Measurements from ENCODE around the gene BSND. TPM values are rescaled to one million over a fixed set of nuclear protein-coding genes. Genes with fewer than 3 reads are reported as not detected.
A peak's percentile ranks its signal among the peaks of the same experiment; 100 is the strongest.

BSND gene
- total and polyA plus RNA-seq, 9 of the 15 experiments (the other 6 are each of a cell fraction or from before 2014, with no cell fraction given) = not detected

DNA sequence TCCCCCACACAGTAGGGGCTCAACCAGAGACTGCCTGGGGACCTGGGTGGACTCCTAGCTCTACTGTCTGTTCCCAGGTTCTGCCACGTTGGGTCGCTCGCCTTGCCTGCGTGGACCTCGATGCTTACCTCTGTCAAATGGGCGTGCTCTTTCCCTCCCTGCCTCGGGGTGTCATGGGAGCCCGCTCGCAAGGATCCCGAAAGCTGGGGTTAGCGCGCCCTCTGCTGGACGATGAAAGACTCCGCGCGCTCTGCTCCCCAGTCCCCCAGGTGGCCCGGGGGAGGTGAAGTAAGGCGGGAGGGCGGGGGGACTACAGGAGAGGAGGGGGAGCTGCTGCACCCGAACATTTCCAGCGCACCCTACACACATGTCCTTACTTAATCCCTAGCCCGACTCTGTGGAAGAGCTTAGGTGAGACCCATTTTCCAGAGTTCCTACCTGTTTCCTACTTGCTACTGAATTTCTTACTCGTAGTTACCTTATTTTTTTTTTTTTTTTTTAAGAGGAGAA is 2.3 kb upstream of the BSND start (continued):
- TF ChIP-seq FOXK2 (conservative IDR thresholded peaks at IDR 0.05 in 1 of 2, IDR thresholded peaks at IDR 0.05 in 1 of 2; ENCODE audit: low read depth in 2 of 2) (no peak), HEY1 (CRISPR knock-in tag; IDR thresholded peaks at IDR 0.05; ENCODE audit: borderline replicate concordance) (no peak), SREBF1 (IDR thresholded peaks at IDR 0.05; ENCODE audit: borderline replicate concordance, low read depth, low read length) (no peak), JUN (IDR thresholded peaks at IDR 0.05; ENCODE audit: borderline replicate concordance, low read depth, low read length) (no peak), JUN (CRISPR knock-in tag; IDR thresholded peaks at IDR 0.05; ENCODE audit: borderline replicate concordance) (no peak), NR1H2 (CRISPR knock-in tag; IDR thresholded peaks at IDR 0.05) (no peak), NR2C2 (CRISPR knock-in tag; IDR thresholded peaks at IDR 0.05) (0 out of 2 replicates have a peak, but pooled peaks have one; percentile 13), NR2C2 (tag; IDR thresholded peaks at IDR 0.05) (no peak), KLF10 (CRISPR knock-in tag; IDR thresholded peaks at IDR 0.05) (no peak), MEF2A (IDR thresholded peaks at IDR 0.05; ENCODE audit: control insufficient read depth, low read depth, low read length) (no peak), TFAM (CRISPR knock-in tag; conservative IDR thresholded peaks at IDR 0.05) (no peak), ZZZ3 (IDR thresholded peaks at IDR 0.05) (no peak), ESRRA (IDR thresholded peaks at IDR 0.05; ENCODE audit: borderline replicate concordance, low read depth) (peak; percentile 50; the same call in 1 of the 2 replicates), SMC3 (conservative IDR thresholded peaks at IDR 0.05; ENCODE audit: insufficient read depth, low read depth, low read length) (peak; percentile 89), TCF7L2 (IDR thresholded peaks at IDR 0.05; ENCODE audit: low read depth, low read length) (no peak), ZNF444 (CRISPR knock-in tag; IDR thresholded peaks at IDR 0.05) (no peak), ZC3H8 (IDR thresholded peaks at IDR 0.05) (no peak), ZNF408 (CRISPR knock-in tag; IDR thresholded peaks at IDR 0.05; ENCODE audit: low read depth) (no peak), ZNF316 (IDR thresholded peaks at IDR 0.05) (no peak), SRSF7 (optimal IDR thresholded peaks at IDR 0.05; ENCODE audit: low read depth, low read length) (no peak)
- TF ChIP-seq, protein P1, sequence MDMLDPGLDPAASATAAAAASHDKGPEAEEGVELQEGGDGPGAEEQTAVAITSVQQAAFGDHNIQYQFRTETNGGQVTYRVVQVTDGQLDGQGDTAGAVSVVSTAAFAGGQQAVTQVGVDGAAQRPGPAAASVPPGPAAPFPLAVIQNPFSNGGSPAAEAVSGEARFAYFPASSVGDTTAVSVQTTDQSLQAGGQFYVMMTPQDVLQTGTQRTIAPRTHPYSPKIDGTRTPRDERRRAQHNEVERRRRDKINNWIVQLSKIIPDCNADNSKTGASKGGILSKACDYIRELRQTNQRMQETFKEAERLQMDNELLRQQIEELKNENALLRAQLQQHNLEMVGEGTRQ (CRISPR knock-in tag; IDR thresholded peaks at IDR 0.05) = no peak
- TF ChIP-seq, protein P2, sequence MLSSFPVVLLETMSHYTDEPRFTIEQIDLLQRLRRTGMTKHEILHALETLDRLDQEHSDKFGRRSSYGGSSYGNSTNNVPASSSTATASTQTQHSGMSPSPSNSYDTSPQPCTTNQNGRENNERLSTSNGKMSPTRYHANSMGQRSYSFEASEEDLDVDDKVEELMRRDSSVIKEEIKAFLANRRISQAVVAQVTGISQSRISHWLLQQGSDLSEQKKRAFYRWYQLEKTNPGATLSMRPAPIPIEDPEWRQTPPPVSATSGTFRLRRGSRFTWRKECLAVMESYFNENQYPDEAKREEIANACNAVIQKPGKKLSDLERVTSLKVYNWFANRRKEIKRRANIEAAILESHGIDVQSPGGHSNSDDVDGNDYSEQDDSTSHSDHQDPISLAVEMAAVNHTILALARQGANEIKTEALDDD (IDR thresholded peaks at IDR 0.05) = no peak
- TF ChIP-seq, protein P3, sequence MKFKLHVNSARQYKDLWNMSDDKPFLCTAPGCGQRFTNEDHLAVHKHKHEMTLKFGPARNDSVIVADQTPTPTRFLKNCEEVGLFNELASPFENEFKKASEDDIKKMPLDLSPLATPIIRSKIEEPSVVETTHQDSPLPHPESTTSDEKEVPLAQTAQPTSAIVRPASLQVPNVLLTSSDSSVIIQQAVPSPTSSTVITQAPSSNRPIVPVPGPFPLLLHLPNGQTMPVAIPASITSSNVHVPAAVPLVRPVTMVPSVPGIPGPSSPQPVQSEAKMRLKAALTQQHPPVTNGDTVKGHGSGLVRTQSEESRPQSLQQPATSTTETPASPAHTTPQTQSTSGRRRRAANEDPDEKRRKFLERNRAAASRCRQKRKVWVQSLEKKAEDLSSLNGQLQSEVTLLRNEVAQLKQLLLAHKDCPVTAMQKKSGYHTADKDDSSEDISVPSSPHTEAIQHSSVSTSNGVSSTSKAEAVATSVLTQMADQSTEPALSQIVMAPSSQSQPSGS (CRISPR knock-in tag; IDR thresholded peaks at IDR 0.05) = no peak
- TF ChIP-seq, protein P4, sequence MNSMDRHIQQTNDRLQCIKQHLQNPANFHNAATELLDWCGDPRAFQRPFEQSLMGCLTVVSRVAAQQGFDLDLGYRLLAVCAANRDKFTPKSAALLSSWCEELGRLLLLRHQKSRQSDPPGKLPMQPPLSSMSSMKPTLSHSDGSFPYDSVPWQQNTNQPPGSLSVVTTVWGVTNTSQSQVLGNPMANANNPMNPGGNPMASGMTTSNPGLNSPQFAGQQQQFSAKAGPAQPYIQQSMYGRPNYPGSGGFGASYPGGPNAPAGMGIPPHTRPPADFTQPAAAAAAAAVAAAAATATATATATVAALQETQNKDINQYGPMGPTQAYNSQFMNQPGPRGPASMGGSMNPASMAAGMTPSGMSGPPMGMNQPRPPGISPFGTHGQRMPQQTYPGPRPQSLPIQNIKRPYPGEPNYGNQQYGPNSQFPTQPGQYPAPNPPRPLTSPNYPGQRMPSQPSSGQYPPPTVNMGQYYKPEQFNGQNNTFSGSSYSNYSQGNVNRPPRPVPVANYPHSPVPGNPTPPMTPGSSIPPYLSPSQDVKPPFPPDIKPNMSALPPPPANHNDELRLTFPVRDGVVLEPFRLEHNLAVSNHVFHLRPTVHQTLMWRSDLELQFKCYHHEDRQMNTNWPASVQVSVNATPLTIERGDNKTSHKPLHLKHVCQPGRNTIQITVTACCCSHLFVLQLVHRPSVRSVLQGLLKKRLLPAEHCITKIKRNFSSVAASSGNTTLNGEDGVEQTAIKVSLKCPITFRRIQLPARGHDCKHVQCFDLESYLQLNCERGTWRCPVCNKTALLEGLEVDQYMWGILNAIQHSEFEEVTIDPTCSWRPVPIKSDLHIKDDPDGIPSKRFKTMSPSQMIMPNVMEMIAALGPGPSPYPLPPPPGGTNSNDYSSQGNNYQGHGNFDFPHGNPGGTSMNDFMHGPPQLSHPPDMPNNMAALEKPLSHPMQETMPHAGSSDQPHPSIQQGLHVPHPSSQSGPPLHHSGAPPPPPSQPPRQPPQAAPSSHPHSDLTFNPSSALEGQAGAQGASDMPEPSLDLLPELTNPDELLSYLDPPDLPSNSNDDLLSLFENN (IDR thresholded peaks at IDR 0.05; ENCODE audit: low read depth in 2 of 2, low read length in 2 of 2) = 0 out of 4 replicates have a peak, but pooled peaks of 1 of the 2 experiments have one; percentile 21
